PC-3 (cell line): ENCODE measurements around the gene FAR2. TPM values are rescaled to one million over a fixed set of nuclear protein-coding genes. Genes with fewer than 3 reads are reported as not detected.

Experiments used
- ATAC-seq: fragments of 200-7000 bp; cut with Tn5 transposase; 2 replicates; pipeline ENCODE4 v1.9.1; 2020; ENCODE audit warnings: mild to moderate bottlenecking, moderate library complexity
- Bru-seq: library from RNA; stranded (reverse); fragments of 400-500 nt; gene quantifications from one replicate; lab custom pipeline; 2021; lab: Mats Ljungman, UMichigan
- BruChase-seq, 2 experiments: library from RNA; stranded (reverse); fragments of 400-500 nt; gene quantifications; one replicate each; lab custom pipeline; 2021; lab: Mats Ljungman, UMichigan
- BruUV-seq: library from RNA; stranded (reverse); fragments of 400-500 nt; replicated peaks from 2 replicates; lab custom pipeline; 2021; lab: Mats Ljungman, UMichigan
- CTCF ChIA-PET: fragments of 300-600 bp; sonication (Branson Sonifier 250); formaldehyde crosslinking; loops from one replicate; lab custom pipeline; 2022; ENCODE audit warnings: antibody characterized with exemption; lab: Charles Lee
- POLR2A ChIA-PET: fragments of 300-600 bp; sonication (Branson Sonifier 250); formaldehyde crosslinking; loops from one replicate; lab custom pipeline; 2022; ENCODE audit warnings: antibody characterized with exemption; ENCODE audit not compliant: unreplicated experiment; lab: Charles Lee
- DNase-seq: peaks from one replicate; pipeline ENCODE4 v3.0.0-alpha.2; 2015
- H2AFZ ChIP-seq: fragments of 300-600 bp; sonication (generic); 2 replicates; pipeline ENCODE4 v1.6.0; 2016; ENCODE audit warnings: antibody characterized with exemption, low read length
- H3F3A ChIP-seq: fragments of 300-600 bp; sonication (generic); one replicate; pipeline ENCODE4 v1.6.0; 2017; ENCODE audit warnings: antibody characterized with exemption, low read length, control low read depth, mild to moderate bottlenecking; ENCODE audit not compliant: unreplicated experiment
- H3K27ac ChIP-seq: fragments of 300-600 bp; sonication (generic); 2 replicates; pipeline ENCODE4 v1.5.1; 2016; ENCODE audit warnings: mild to moderate bottlenecking, low read length
- H3K27me3 ChIP-seq: fragments of 300-600 bp; sonication (generic); 2 replicates; pipeline ENCODE4 v1.6.1; 2016; ENCODE audit warnings: low read length, mixed read lengths
- H3K36me3 ChIP-seq: fragments of 300-600 bp; sonication (generic); 2 replicates; pipeline ENCODE4 v1.6.1; 2016; ENCODE audit warnings: low read depth, mixed run types, low read length, mixed read lengths
- H3K4me1 ChIP-seq: fragments of 300-600 bp; sonication (generic); 2 replicates; pipeline ENCODE4 v1.5.1; 2016; ENCODE audit warnings: low read length; ENCODE audit not compliant: insufficient read depth
- H3K4me2 ChIP-seq: fragments of 300-600 bp; sonication (generic); 2 replicates; pipeline ENCODE4 v1.6.0; 2016; ENCODE audit warnings: low read length
- H3K4me3 ChIP-seq: fragments of 300-600 bp; sonication (generic); 2 replicates; pipeline ENCODE4 v1.5.1; 2016; ENCODE audit warnings: mild to moderate bottlenecking, low read length, mixed read lengths
- H3K79me2 ChIP-seq: fragments of 300-600 bp; sonication (generic); 2 replicates; pipeline ENCODE4 v1.6.1; 2017; ENCODE audit warnings: low read length, mixed read lengths
- H3K9ac ChIP-seq: fragments of 300-600 bp; sonication (generic); 2 replicates; pipeline ENCODE4 v1.6.0; 2016; ENCODE audit warnings: mild to moderate bottlenecking, low read length
- H3K9me2 ChIP-seq: fragments of 300-600 bp; sonication (generic); replicated peaks from 2 replicates; pipeline ENCODE4 v1.6.1; 2016; ENCODE audit warnings: mixed run types, low read length, mixed read lengths
- H3K9me3 ChIP-seq: fragments of 300-600 bp; sonication (generic); 2 replicates; pipeline ENCODE4 v1.6.1; 2016; ENCODE audit warnings: low read length, mixed read lengths
- H4K20me1 ChIP-seq: fragments of 300-600 bp; sonication (generic); 2 replicates; pipeline ENCODE4 v1.6.1; 2016; ENCODE audit warnings: low read length, mixed read lengths
- CTCF ChIP-seq: fragments of 300-600 bp; sonication (generic); conservative IDR thresholded peaks from 2 replicates; pipeline ENCODE4 v1.5.1; 2017; ENCODE audit warnings: antibody characterized with exemption, low read depth, mild to moderate bottlenecking, low read length
- EZH2 ChIP-seq: fragments of 300-600 bp; sonication (generic); IDR thresholded peaks from one replicate; pipeline ENCODE4 v1.6.1; 2017; ENCODE audit warnings: antibody characterized with exemption, mild to moderate bottlenecking, low read length; ENCODE audit not compliant: unreplicated experiment
- EZH2phosphoT487 ChIP-seq: fragments of 300-600 bp; sonication (generic); IDR thresholded peaks from 2 replicates; pipeline ENCODE4 v1.6.1; 2018; ENCODE audit warnings: mild to moderate bottlenecking, antibody characterized with exemption, low read length, borderline replicate concordance
- intact Hi-C: fragments of 100-400 bp; cut with micrococcal nuclease; formaldehyde crosslinking; loops from 2 replicates; pipeline ENCODE4 v1.9.0; 2023
- long read RNA-seq: library from polyadenylated mRNA; unstranded; transcript quantifications from one replicate; pipeline ENCODE4 v2.0.0, GENCODE V29; 2021; ENCODE audit not compliant: unreplicated experiment
- total RNA-seq: library from RNA; depleted of rRNA; stranded (reverse); fragments of >200 nt; gene quantifications from 2 replicates; pipeline ENCODE4 v1.2.3, GENCODE V29; 2014; rRNA removed

The FAR2 gene
- total RNA-seq: 10.2 and 13.5 TPM in 2 replicates
- percentile 59 among the genes with signal in this experiment for Bru-seq, nascent RNA
- percentile 49 among the genes with signal in this experiment for BruChase-seq, experiment 1, labeled RNA remaining after a 6-hour chase
- BruChase-seq, experiment 2, labeled RNA remaining after a 2-hour chase: percentile 53 among the genes with signal in this experiment
- long read RNA-seq, transcript FAR2-202 (12 exons, 3,616 nt): major isoform, 25 of 43 reads
- long read RNA-seq, partial matches to known transcripts: 3 of 43 reads
- long read RNA-seq, other reads (novel, unspliced or antisense): 15 of 43 reads

GRCh38 chr12:29148911-29149690, at the start of gene FAR2:
TSS of gene FAR2 (plus strand) at chr12:29149278. CDS start at chr12:29270450, 121,172 bp downstream.
- Histone ChIP-seq H3K36me3 (no peaks in the 10 kb centered on the region), H3K4me1 (peaks cover 16% of the 10 kb centered on the region), H3K79me2 (no peaks in the 10 kb centered on the region), H3K9me2 (no peaks in the 10 kb centered on the region), H3F3A (no peaks in the 10 kb centered on the region), H2AFZ (peak within 1 kb of the TSS; percentile 92), H3K27me3 (no peaks in the 10 kb centered on the region), H3K27ac (peak within 1 kb of the TSS; percentile 17), H3K9me3 (no peaks in the 10 kb centered on the region), H4K20me1 (no peaks in the 10 kb centered on the region), H3K4me3 (peak within 1 kb of the TSS; percentile 81), H3K9ac (peak within 1 kb of the TSS; percentile 79), H3K4me2 (peak within 1 kb of the TSS; percentile 90)
- peak; percentile 77 for ATAC-seq
- ChIA-PET POLR2A (interaction anchor here (0.7 kb wide), 1 partner anchor 1793 kb away, joined by 4 read pairs; no protein-coding TSS in a partner anchor), CTCF (interaction anchor here (1.4 kb wide), 1 partner anchor 169 kb away, joined by 8 read pairs; no protein-coding TSS in a partner anchor)
- TF ChIP-seq EZH2 (no peak), CTCF (no peak; the same call in 1 of the 2 replicates)
- intact Hi-C loops: loop anchor here (1.0 to 5.0 kb wide), 3 partner anchors 15 to 168 kb away; no protein-coding TSS in a partner anchor
- DNase-seq: peak; percentile 69
- no TSS peak for BruUV-seq

GRCh38 chr12:29102741-29103140, 46.3 kb upstream of the FAR2 start:
- Histone ChIP-seq H3K9me3 (no peaks in the 10 kb centered on the region), H3K27me3 (peaks cover 8% of the 10 kb centered on the region; the same call in 1 of the 2 replicates), H3K9ac (no peak overlapping the region), H3K36me3 (no peaks in the 10 kb centered on the region), H3F3A (no peaks in the 10 kb centered on the region), H3K4me3 (no peak overlapping the region), H3K27ac (no peak overlapping the region), H2AFZ (no peak overlapping the region), H3K79me2 (no peaks in the 10 kb centered on the region), H4K20me1 (no peaks in the 10 kb centered on the region), H3K9me2 (no peaks in the 10 kb centered on the region), H3K4me1 (no peaks in the 10 kb centered on the region), H3K4me2 (no peak overlapping the region)
- CTCF ChIA-PET: no interaction called here
- TF ChIP-seq EZH2 (no peak), EZH2phosphoT487 (no peak), CTCF (no peak)
- ATAC-seq (no peak), DNase-seq (no peak)
- POLR2A ChIA-PET: interaction anchor here (0.8 kb wide), 1 partner anchor 59 kb away, joined by 5 read pairs; no protein-coding TSS in a partner anchor
- BruUV-seq: no TSS peak
- intact Hi-C loops: no loop called here
